Measurements from ENCODE around the gene ITPK1. TPM values are rescaled to one million over a fixed set of nuclear protein-coding genes. Genes with fewer than 3 reads are reported as not detected.
"Not testable (repeated sequence)": the region's sequence is repeated elsewhere in the genome, so short reads cannot be mapped to it uniquely, and the experiment has no call there.

ITPK1 gene
- polyA plus RNA-seq, 1 donor from 2014 or later: 43.1 TPM

DNA sequence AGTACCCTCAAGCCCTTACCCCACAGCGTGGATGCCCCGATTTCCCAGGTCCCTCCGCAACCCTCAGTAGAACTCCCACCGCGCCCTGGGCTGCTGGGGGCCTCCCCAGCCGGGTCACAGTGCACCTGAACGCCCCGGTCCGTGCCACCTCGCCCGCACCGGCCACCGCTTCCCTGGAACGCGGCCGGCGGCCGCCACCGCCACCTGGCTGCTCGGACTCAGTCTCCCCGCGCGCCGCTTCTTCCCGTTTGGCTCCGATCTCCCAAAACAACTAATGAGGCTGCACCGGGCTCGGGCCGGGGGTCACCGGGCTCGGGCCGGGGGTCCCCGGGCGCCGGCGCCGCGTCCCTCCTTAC is 1.0 kb downstream of the ITPK1 start:
- H3K27me3 Mint-ChIP-seq: no peaks in the 10 kb centered on the region
- H3K27ac Mint-ChIP-seq: peak overlapping the region; percentile 82 to 90 (median 84)
- H3K36me3 Mint-ChIP-seq: no peaks in the 10 kb centered on the region
- peak overlapping the region; percentile 76 to 97 (median 92) for H3K4me3 Mint-ChIP-seq
- H3K9me3 Mint-ChIP-seq: no peaks in the 10 kb centered on the region
- H3K4me1 Mint-ChIP-seq: peaks cover 20 to 29% (median 28%) of the 10 kb centered on the region in 3 donors

DNA sequence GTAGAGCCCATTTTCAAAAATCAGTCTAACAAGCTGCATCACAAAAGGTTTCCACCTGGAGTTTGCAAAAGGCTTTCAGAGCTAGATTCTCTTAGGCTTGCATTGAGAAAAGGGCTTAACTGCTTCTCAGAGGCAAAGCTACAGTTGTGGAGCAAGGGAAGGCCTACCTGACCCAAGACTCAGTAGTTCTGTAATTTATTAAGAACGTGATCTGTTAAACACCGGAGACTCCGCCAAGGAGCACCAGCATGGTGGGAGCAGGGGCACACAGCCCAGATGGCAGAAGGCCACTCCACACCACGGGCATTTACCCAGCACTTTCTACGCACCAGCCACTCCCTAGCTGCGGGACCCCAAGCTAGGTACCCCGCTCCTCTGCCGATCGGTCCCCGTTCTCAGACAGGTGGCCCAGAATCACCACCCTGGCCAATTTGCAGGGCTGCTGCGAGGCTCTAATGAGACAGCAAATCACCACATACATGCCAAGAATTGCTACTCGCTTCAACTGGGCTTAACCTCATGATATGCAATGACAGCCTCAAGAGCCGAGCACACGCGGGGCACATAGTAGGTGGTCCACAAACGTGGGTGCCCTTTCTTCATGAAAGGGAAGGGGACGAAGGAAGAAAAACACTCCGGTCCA is 1.5 kb downstream of the ITPK1 start:
- H3K4me3 Mint-ChIP-seq: peak overlapping the region; percentile 76 to 97 (median 92)
- H3K4me1 Mint-ChIP-seq: peaks cover 25 to 33% (median 33%) of the 10 kb centered on the region in 3 donors
- peak overlapping the region; percentile 82 to 90 (median 84) for H3K27ac Mint-ChIP-seq
- no peaks in the 10 kb centered on the region for H3K9me3 Mint-ChIP-seq
- no peaks in the 10 kb centered on the region for H3K27me3 Mint-ChIP-seq
- H3K36me3 Mint-ChIP-seq: no peaks in the 10 kb centered on the region

DNA sequence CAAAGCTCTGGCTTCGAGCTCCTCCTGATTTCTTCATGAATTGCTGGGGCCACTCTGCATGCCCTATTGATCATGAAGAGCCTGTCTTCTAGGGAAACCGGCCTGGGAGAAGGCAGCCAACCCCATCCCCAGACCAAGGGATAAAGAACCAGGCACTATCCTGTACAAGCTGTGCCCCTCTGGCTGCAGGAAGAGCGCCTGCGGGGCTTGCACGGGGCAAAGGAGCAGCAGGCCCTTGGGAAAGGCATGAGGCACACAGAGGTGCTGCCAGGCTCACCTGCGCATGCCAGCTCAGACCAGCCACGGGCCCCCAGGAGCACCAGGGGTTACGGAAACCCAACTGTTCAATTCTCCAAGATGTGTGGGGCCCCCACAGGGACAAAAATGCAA is 2.1 kb downstream of the ITPK1 start:
- H3K36me3 Mint-ChIP-seq: no peaks in the 10 kb centered on the region
- H3K4me1 Mint-ChIP-seq: peaks cover 27 to 38% (median 36%) of the 10 kb centered on the region in 3 donors
- no peaks in the 10 kb centered on the region for H3K9me3 Mint-ChIP-seq
- H3K27me3 Mint-ChIP-seq: no peaks in the 10 kb centered on the region
- H3K27ac Mint-ChIP-seq: peak overlapping the region; percentile 82 to 90 (median 84)
- H3K4me3 Mint-ChIP-seq: peak overlapping the region; percentile 76 to 97 (median 92)

DNA sequence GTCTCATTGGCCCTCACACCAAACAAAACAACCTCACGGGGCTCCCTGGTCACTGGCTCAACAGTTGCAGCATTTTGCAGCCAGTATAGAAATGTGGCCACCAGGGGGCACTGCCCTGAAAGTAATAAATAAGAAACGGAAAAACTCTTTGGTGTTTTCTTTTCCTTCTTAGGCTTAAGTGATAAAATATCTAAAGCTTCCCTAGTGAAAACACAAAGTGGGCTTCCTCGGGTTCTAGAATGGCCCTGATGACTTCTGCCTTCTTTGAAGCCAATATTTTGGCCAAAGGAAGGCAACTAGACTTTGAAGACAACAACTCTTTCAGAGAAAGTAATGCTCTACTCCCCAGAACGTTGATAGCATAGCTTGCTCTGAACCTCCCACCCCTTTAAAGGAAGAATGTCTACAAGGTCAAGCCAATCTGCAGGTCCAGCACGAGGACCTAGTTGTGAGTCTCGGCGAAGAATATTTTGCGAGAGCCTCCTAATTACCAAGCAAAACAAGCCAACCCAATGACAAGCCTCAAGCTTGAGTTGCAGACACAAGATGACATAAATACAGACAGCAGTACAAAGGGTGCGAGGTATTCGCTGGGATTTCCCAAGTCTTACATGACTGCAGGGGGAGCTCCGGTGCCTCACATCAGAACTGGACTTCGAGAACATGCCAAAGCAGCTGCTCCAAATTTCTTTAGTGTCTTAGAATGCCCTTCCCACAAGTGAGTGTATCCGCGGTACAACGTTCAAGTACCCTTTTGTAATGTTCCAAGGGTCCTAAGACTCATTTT is 2.6 kb downstream of the ITPK1 start:
- H3K27ac Mint-ChIP-seq: peak overlapping the region; percentile 82 to 90 (median 84)
- H3K4me3 Mint-ChIP-seq: peak overlapping the region; percentile 76 to 97 (median 92)
- no peaks in the 10 kb centered on the region for H3K9me3 Mint-ChIP-seq
- H3K27me3 Mint-ChIP-seq: no peaks in the 10 kb centered on the region
- H3K4me1 Mint-ChIP-seq: peaks cover 28 to 43% (median 41%) of the 10 kb centered on the region in 3 donors
- no peaks in the 10 kb centered on the region for H3K36me3 Mint-ChIP-seq

DNA sequence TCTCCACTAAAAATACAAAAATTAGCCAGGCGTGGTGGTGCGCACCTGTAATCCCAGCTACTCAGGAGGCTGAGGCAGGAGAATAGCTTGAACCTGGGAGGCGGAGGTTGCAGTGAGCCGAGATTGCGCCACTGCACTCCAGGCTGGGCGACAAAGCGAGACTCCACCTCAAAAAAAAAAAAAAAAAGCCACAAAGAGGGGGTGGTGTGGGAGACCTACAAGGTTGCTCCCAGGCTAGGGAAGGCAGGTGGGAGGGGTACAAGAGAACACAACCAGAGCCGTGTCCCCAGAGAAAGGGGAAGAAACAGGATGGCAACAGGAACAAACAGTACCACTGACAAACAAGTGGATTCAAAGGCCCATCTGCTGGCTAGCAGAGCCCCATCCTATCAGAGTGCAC is 4.2 kb downstream of the ITPK1 start:
- Mint-ChIP-seq H3K4me1 (peaks cover 31 to 53% (median 48%) of the 10 kb centered on the region in 3 donors), H3K27ac (peak overlapping the region in 1 of 3 donors; percentile 31), H3K4me3 (peak overlapping the region in 1 of 4 donors; percentile 32)
- not testable (repeated sequence) for H3K9me3 Mint-ChIP-seq, H3K36me3 Mint-ChIP-seq, H3K27me3 Mint-ChIP-seq

- Mint-ChIP-seq H3K27ac (peak overlapping the region in 2 of 3 donors; percentile 31 to 32), H3K4me1 (peaks cover 31 to 53% (median 47%) of the 10 kb centered on the region in 3 donors), H3K4me3 (peak overlapping the region in 2 of 4 donors; percentile 60 to 68), H3K36me3 (no peaks in the 10 kb centered on the region), H3K27me3 (no peaks in the 10 kb centered on the region), H3K9me3 (no peaks in the 10 kb centered on the region)
Observed at GRCh38 chr14:93110856-93111419, 4.8 kb downstream of the ITPK1 start.

GRCh38 chr14:93109572-93110481 is 5.9 kb downstream of the ITPK1 start:
- H3K4me3 Mint-ChIP-seq: peak overlapping the region in 3 of 4 donors; percentile 54 to 71 (median 68)
- no peaks in the 10 kb centered on the region for H3K9me3 Mint-ChIP-seq
- peaks cover 37 to 53% (median 48%) of the 10 kb centered on the region in 3 donors for H3K4me1 Mint-ChIP-seq
- H3K27me3 Mint-ChIP-seq: no peaks in the 10 kb centered on the region
- no peaks in the 10 kb centered on the region for H3K36me3 Mint-ChIP-seq
- peak overlapping the region in 1 of 3 donors; percentile 31 for H3K27ac Mint-ChIP-seq

DNA sequence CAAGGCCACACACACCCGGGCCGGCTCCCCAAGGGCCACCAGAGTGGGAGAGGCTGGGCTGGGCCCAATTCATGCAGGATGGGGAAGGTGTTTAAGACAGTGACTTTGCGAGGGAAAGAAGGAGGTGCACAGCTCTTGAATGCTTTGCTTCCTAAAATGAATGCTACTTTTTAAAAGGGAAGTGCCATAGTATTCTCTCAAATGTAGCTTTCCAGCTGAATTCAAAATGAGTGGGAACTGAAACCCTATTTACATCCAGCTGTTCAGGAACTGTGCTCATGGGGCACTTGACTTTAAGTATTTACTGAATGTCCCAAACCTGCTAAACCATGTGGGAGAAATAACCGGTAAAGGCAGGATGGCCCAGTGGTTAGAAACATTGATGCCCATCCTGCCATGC is 7.6 kb downstream of the ITPK1 start:
- Mint-ChIP-seq H3K4me3 (peak overlapping the region in 2 of 4 donors; percentile 60 to 87), H3K4me1 (peaks cover 40 to 52% (median 46%) of the 10 kb centered on the region in 3 donors), H3K9me3 (no peaks in the 10 kb centered on the region), H3K27me3 (no peaks in the 10 kb centered on the region), H3K36me3 (no peaks in the 10 kb centered on the region), H3K27ac (peak overlapping the region in 1 of 3 donors; percentile 45)

DNA sequence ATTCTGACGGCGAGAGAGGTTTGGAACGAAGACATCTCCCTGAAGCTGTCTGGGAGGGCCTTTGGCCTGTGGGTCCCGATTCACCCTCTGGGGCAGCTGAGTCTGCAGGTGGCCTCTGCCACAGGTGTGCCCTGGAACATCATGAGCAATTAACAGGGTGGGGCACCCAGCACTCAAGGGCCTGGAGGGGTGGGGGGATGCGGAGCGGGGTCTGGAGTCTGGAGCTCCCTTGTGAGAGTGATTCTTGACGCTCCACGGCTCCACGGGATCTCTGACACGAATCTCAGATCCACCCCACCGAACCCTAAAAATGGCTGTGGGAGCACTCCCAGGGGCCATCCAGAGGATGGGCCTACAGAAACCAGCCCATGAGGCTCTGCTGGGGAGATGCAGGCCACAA is 8.3 kb downstream of the ITPK1 start:
- no peaks in the 10 kb centered on the region for H3K9me3 Mint-ChIP-seq
- no peaks in the 10 kb centered on the region for H3K27me3 Mint-ChIP-seq
- peak overlapping the region in 1 of 3 donors; percentile 45 for H3K27ac Mint-ChIP-seq
- no peaks in the 10 kb centered on the region for H3K36me3 Mint-ChIP-seq
- H3K4me3 Mint-ChIP-seq: no peak overlapping the region
- peaks cover 34 to 47% (median 40%) of the 10 kb centered on the region in 3 donors for H3K4me1 Mint-ChIP-seq

DNA sequence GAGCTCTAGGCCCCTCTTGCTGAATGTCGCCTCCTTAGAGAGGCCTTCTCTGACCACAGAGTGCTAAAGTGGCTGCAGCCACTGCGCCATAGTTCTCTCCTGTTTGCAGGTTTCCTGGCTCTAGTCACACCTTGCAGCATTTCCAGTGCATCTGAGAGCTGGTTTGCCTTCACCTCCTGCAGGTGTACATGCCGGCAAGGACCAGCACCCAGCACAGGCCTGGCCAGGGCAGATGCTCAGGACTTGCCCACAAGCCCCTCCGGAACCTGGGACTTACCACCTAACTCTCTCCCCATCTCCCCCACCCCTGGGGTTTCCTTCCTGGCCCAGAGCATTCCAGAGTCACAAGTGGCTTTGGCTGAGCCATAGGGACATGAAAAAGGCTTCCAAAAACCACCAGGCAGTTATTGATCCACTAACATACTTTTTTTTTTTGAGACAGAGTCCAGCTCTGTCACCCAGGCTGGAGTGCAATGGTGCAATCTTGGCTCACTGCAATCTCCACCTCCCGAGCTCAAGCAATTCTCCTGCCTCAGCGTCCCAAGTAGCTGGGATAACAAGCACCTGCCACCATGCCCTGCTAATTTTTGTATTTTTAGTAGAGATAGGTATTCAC is 9.1 kb downstream of the ITPK1 start:
- peak overlapping the region in 1 of 4 donors; percentile 3 for H3K4me3 Mint-ChIP-seq
- peaks cover 34 to 46% (median 40%) of the 10 kb centered on the region in 3 donors for H3K4me1 Mint-ChIP-seq
- no peaks in the 10 kb centered on the region for H3K9me3 Mint-ChIP-seq
- H3K36me3 Mint-ChIP-seq: no peaks in the 10 kb centered on the region
- no peaks in the 10 kb centered on the region for H3K27me3 Mint-ChIP-seq
- peak overlapping the region in 2 of 3 donors; percentile 13 to 16 for H3K27ac Mint-ChIP-seq

DNA sequence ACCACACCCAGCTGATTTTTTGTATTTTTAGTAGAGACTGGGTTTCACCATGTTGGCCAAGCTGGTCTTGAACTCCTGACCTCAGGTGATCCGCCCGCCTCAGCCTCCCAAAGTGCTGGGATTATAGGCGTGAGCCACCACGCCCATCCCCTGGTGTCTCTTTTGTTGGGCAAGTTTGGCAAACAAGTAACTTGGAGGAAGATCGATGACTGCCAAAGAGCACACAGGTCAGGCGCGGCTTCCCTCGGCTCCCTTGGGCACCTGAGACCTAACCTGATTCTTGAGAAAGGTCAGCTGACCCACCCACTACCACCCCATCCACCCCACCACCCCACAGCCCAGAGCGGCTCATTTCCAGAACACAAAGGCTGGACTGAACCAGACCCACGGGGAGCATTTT is 9.9 kb downstream of the ITPK1 start:
- H3K4me1 Mint-ChIP-seq: peaks cover 34 to 49% (median 40%) of the 10 kb centered on the region in 3 donors
- H3K27ac Mint-ChIP-seq: peak overlapping the region in 1 of 3 donors; percentile 90
- H3K27me3 Mint-ChIP-seq, H3K36me3 Mint-ChIP-seq, H3K9me3 Mint-ChIP-seq: not testable (repeated sequence)
- peak overlapping the region in 1 of 4 donors; percentile 83 for H3K4me3 Mint-ChIP-seq

- H3K4me3 Mint-ChIP-seq: peak overlapping the region in 1 of 4 donors; percentile 83
- peaks cover 39 to 52% (median 40%) of the 10 kb centered on the region in 3 donors for H3K4me1 Mint-ChIP-seq
- H3K9me3 Mint-ChIP-seq: no peaks in the 10 kb centered on the region
- no peaks in the 10 kb centered on the region for H3K27me3 Mint-ChIP-seq
- H3K36me3 Mint-ChIP-seq: no peaks in the 10 kb centered on the region
- H3K27ac Mint-ChIP-seq: peak overlapping the region in 2 of 3 donors; percentile 90
Observed at GRCh38 chr14:93105362-93105761, 10.4 kb downstream of the ITPK1 start.

DNA sequence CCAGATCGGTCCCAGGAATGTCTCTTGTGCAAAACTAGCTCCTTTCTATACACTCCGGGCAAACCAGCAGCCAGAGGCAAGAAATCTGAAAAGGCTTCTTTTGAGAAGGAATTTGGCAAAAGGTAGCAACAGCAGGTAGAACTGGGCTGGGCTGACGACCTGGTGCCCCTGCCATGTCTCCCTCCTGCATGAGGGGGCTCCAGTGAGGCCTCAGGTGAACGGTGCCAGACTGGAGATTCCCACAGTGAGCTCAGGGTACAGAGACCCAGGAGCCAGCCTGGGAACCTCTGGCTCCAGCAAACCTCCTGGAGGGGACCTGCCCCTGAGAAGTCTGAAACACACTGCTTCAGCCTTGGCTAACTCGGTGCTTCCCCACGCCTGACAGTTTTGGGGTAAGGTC is 10.8 kb downstream of the ITPK1 start:
- no peaks in the 10 kb centered on the region for H3K36me3 Mint-ChIP-seq
- peak overlapping the region in 1 of 4 donors; percentile 83 for H3K4me3 Mint-ChIP-seq
- peak overlapping the region in 2 of 3 donors; percentile 90 for H3K27ac Mint-ChIP-seq
- no peaks in the 10 kb centered on the region for H3K27me3 Mint-ChIP-seq
- no peaks in the 10 kb centered on the region for H3K9me3 Mint-ChIP-seq
- H3K4me1 Mint-ChIP-seq: peaks cover 36 to 50% (median 40%) of the 10 kb centered on the region in 3 donors

Data from IgD-negative memory B cell (primary cell).